Measurements from ENCODE around the gene ZNF69.
"Not testable (repeated sequence)": the region's sequence is repeated elsewhere in the genome, so short reads cannot be mapped to it uniquely, and the experiment has no call there.

ZNF69 gene

GRCh38 chr19:11890634-11891033 is 3.1 kb downstream of the ZNF69 start:
- no peak for DNase-seq (ENCODE audit: extremely low read depth in 1 of 2, low read depth in 1 of 2)

- DNase-seq (ENCODE audit: extremely low read depth in 1 of 2, low read depth in 1 of 2) = no peak
These were observed 7.3 kb downstream of the ZNF69 start for GRCh38 chr19:11894851-11895250.

GRCh38 chr19:11902228-11902627 is 14.6 kb downstream of the ZNF69 start:
- DNase-seq (ENCODE audit: extremely low read depth in 1 of 2, low read depth in 1 of 2) = no peak

- DNase-seq (ENCODE audit: extremely low read depth in 1 of 2, low read depth in 1 of 2) = no peak
These were observed 18.3 kb downstream of the ZNF69 start for GRCh38 chr19:11905928-11906327.

- DNase-seq (ENCODE audit: extremely low read depth in 1 of 2, low read depth in 1 of 2) = not testable (repeated sequence)
These were observed 24.4 kb downstream of the ZNF69 start for GRCh38 chr19:11911937-11912336.

GRCh38 chr19:11914417-11915051 is 27.0 kb downstream of the ZNF69 start:
- not testable (repeated sequence) for DNase-seq (ENCODE audit: extremely low read depth in 1 of 2, low read depth in 1 of 2)

GRCh38 chr19:11921852-11922495 is 34.4 kb downstream of the ZNF69 start:
- DNase-seq (ENCODE audit: extremely low read depth in 1 of 2, low read depth in 1 of 2) = no peak

GRCh38 chr19:11924886-11925650 is 37.5 kb downstream of the ZNF69 start, which contains the start of gene ZNF700:
ZNF700 (plus strand) TSS chr19:11925107; CDS start chr19:11925211, 104 bp downstream.
- peak; percentile 79 to 83 for DNase-seq (ENCODE audit: extremely low read depth in 1 of 2, low read depth in 1 of 2)

- DNase-seq (ENCODE audit: extremely low read depth in 1 of 2, low read depth in 1 of 2) = not testable (repeated sequence)
These were observed 38.1 kb downstream of the ZNF69 start for GRCh38 chr19:11925651-11926187.

GRCh38 chr19:11927227-11927626 is 39.6 kb downstream of the ZNF69 start:
- DNase-seq (ENCODE audit: extremely low read depth in 1 of 2, low read depth in 1 of 2) = no peak

- no peak for DNase-seq (ENCODE audit: extremely low read depth in 1 of 2, low read depth in 1 of 2)
These were observed 43.5 kb downstream of the ZNF69 start for GRCh38 chr19:11931051-11931450.

GRCh38 chr19:11931513-11931912 is 43.9 kb downstream of the ZNF69 start:
- no peak for DNase-seq (ENCODE audit: extremely low read depth in 1 of 2, low read depth in 1 of 2)

- not testable (repeated sequence) for DNase-seq (ENCODE audit: extremely low read depth in 1 of 2, low read depth in 1 of 2)
These were observed 48.2 kb downstream of the ZNF69 start for GRCh38 chr19:11935829-11936228.

- DNase-seq (ENCODE audit: extremely low read depth in 1 of 2, low read depth in 1 of 2) = not testable (repeated sequence)
These were observed 50.8 kb downstream of the ZNF69 start for GRCh38 chr19:11938383-11938782.

- DNase-seq (ENCODE audit: extremely low read depth in 1 of 2, low read depth in 1 of 2) = not testable (repeated sequence)
These were observed 53.8 kb downstream of the ZNF69 start for GRCh38 chr19:11941361-11941887.

GRCh38 chr19:11942008-11942842 is 54.6 kb downstream of the ZNF69 start:
- no peak for DNase-seq (ENCODE audit: extremely low read depth in 1 of 2, low read depth in 1 of 2)

- DNase-seq (ENCODE audit: extremely low read depth in 1 of 2, low read depth in 1 of 2) = no peak
These were observed 55.2 kb downstream of the ZNF69 start for GRCh38 chr19:11942843-11943108.

- no peak for DNase-seq (ENCODE audit: extremely low read depth in 1 of 2, low read depth in 1 of 2)
These were observed 57.1 kb downstream of the ZNF69 start for GRCh38 chr19:11944656-11945055.

- DNase-seq (ENCODE audit: extremely low read depth in 1 of 2, low read depth in 1 of 2) = no peak
These were observed 61.1 kb downstream of the ZNF69 start for GRCh38 chr19:11948646-11949045.

- DNase-seq (ENCODE audit: extremely low read depth in 1 of 2, low read depth in 1 of 2) = no peak
These were observed 61.6 kb downstream of the ZNF69 start for GRCh38 chr19:11949201-11949600.
